Fibroblast of peridontal ligament (primary cell): ENCODE measurements around the gene TCF19.

ENCODE experiments used
- DNase-seq: peaks from one replicate; pipeline ENCODE4 v3.0.0-alpha.2; 2010; ENCODE audit errors: extremely low read depth

The TCF19 gene, protein sequence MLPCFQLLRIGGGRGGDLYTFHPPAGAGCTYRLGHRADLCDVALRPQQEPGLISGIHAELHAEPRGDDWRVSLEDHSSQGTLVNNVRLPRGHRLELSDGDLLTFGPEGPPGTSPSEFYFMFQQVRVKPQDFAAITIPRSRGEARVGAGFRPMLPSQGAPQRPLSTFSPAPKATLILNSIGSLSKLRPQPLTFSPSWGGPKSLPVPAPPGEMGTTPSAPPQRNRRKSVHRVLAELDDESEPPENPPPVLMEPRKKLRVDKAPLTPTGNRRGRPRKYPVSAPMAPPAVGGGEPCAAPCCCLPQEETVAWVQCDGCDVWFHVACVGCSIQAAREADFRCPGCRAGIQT

DNA sequence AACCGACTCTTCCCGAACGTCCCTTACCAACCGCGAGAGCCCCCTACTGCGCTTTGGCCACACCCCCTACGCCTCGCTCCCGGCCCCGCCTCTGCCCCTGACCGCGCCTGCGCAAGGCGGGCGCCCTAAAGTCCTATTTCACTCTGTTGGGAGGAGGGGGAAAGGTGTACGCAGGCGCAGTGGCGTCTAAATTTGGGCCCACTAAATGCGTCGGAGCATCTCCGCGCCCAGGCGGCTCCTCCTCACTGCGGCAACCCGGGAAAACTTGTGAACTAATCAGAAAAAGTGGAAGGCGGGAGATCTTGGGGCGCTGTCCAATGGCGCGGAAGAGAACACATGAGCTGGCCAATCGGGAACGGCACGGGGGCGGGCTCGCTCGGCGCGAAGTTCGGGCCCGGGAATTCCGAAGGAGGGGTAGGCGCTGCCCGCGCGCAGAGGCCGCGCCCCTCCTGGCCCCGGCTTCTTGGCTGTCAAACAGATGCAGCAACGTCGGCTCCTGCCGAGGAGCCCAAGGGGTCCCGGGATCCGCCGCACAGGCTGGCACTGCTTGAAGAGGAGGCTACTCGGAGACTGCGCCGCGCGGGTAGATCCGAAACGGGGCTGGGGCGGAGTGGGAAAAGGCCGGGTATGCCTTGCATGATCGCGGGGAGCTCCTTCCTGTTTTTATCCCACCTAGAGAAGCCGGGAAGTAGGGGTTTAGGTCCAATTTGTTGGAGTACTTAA is at the start of gene TCF19:
Gene TCF19, plus strand, starts transcription at position 450 of the 723 bp plus-strand sequence. CDS start 881 bp downstream, outside the sequence.
- DNase-seq: peak; percentile 99

- no peak for DNase-seq
Observed at GRCh38 chr6:31110825-31111582, 47.4 kb upstream of the TCF19 start.

DNA sequence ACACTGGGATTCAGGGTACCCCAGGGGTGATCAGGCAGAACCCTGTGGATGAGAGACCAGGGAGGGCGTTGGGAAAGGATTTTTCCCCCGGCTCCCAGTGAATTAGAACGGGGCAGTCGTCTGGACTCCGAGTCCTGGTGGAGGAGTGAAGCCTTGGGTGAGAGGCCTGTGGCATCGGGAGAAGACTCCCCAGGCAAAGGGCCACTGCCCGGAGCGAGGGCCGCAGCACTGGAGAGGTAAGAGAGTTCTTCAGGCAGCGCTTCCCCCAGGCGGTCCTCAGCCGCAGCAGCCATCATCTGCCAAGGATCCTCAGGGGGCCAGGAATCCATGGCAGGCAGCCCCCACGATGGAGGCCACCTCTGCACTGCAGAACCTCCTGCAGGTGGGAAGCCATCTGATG is 46.7 kb upstream of the TCF19 start:
- no peak for DNase-seq

DNA sequence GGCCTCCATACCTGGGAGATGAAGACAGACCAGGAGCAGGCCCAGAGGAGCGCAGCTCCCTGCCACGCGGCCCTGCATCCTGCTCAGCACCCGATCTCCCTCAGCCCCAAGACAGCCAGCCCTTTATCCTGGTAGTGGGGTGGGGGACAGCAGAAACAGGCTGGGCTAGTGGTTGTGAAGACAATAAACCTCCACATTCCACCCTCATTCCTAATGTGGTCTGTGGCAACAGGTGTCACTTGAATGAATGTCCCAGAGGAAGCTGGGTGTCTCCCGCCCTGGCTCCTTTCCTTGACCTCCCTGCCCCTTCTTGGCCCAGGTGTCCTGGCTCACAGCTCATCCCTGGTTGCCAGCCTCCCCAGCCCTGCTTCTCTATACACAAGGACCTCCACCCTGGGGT is 45.9 kb upstream of the TCF19 start, which contains the start of gene C6orf15:
Gene C6orf15, minus strand, starts transcription at position 98 of the 400 bp plus-strand sequence. Its CDS starts 20 bp downstream, at position 78.
- DNase-seq: no peak

GRCh38 chr6:31113861-31114540 is 44.4 kb upstream of the TCF19 start:
- peak; percentile 94 for DNase-seq

GRCh38 chr6:31114541-31114878 is 43.9 kb upstream of the TCF19 start, which contains the start of gene PSORS1C1:
TSS of gene PSORS1C1 (plus strand) at chr6:31114800. CDS start at chr6:31129633, 14,833 bp downstream.
- DNase-seq: peak; percentile 95

DNA sequence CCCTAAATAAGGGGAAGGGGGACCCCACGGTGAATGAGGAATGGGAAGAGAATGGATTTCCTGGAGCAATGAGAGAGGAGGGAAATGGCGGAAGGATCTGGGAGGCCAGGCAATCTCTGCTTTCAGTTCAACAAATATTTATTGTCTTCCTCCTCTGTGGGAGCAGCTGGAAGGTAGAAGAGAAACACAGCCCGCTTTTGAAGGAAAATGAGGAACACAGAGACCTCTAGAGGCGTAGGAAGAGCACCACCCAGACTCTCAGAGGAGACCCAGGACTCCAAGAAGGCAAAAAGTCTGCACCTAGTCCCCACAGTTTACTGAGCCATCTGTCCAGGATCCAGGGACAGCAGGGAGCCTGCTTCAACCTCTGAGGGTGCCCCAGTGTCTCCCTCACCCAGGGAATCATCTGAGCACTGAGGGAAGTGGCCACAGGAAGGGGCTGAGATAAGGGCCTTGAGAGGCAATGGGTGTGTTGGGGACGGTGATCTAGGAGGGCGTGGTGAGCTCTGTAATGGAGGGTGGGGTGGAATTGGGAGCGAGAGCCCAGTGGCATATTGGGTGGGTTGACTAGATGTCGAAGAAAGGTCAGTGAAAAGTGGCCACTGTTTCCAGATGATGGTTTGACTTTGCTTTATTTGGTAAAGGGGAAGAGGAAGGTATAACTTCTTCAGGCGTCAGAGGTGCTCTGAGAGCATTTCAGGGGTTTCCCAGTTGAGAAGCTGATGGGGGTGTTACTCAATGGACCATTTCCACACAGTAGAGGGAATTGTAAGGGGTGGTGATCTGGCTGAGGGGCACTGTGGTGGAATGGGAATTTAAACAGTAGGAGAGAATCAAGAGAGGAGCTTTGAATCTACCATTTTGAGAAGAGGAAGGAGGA is 43.2 kb upstream of the TCF19 start:
- DNase-seq: peak; percentile 31

GRCh38 chr6:31115941-31116560 is 42.3 kb upstream of the TCF19 start:
- no peak for DNase-seq

DNA sequence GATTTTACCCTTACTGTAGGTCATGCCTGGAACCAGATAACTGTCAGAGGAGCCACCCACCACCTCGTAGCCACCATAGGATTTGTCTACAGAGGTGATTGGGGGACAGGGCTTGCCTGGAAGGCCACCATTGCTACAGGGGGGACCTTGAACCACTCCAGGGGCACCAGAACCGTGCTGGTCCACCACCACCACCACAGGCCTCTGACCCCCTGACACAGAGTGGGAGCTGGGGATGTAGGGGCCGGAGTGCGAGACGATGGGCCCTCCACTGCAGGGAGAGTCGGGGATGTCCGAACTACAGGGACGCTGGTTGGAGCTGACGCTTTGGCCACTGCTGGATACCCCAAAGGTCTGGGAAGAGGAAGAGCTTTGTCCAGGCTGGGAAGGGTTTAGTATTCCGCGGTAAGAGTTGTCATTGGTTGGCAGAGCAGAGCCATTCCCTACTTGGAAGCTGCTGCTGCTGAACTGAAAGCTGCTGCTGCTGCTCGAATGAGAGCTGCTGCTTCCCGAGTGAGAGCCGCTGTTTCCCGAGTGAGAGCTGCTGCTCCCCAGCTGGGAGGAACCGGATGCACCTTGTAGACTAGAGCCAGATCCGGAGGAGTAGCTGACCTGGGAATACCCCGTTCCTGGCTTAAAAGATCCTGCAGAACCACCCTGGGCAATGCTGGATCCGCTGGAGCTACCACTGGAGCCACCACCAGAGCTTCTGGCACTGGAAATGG is 41.6 kb upstream of the TCF19 start:
- DNase-seq: peak; percentile 31

DNA sequence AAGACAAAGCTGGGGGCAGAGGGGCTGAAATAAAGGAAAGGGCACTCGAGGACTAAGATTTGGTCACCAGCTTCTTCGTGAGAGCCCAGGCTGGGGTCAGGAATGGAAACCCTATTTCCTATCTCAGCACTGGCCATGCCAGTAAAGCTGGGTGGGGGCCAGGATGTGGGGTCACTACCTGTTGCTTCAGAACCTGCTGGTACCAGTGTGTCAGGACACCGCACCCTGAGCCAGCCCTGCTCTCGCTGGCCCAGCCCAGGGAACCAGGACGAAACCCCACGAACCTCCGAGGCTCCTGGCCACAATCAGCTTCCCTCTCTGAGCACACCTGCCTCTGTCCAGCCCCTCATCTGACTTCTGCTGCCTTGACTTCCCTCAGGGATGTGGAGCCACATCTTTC is 40.2 kb upstream of the TCF19 start:
- no peak for DNase-seq

DNA sequence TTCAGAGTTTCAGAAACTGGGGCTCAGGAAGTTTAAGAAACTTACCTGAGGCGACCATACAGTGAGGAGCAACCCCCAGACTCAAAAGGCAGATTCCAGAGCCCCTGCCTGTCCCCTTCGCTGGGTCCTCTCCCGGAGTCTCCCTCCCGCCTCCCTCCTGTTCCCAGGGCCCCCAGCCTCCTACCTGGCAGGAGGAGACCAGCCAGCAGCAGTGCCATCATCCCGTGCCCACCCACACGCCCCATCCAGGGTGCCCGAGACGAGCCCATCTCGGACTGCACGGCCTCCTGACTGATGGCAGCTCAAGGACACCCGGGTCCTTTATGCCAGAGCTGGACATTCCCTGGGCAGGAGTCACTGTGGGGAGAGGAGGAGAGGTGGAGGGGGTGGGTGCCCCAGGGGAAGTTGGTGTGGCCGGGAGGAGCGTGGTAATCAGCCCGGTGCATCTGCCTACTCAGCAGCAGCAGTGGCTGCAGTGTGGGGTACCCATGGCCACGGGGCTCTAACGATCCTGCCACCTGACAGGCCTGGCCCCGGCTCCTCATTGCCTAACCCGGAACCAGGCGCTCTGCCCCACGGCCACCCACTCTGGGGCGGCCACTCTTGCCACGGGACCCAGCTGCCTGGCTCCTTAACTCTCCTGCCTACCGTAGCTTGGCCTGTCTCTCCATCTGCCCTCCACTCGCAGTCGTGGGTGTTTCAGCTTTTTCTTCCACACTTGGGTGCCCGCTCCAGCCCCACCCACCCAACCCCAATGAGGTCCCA is 38.1 kb upstream of the TCF19 start, which contains the start of gene CDSN:
Gene CDSN, minus strand, starts transcription at position 296 of the 765 bp plus-strand sequence. Its CDS starts 27 bp downstream, at position 269.
- DNase-seq: no peak

DNA sequence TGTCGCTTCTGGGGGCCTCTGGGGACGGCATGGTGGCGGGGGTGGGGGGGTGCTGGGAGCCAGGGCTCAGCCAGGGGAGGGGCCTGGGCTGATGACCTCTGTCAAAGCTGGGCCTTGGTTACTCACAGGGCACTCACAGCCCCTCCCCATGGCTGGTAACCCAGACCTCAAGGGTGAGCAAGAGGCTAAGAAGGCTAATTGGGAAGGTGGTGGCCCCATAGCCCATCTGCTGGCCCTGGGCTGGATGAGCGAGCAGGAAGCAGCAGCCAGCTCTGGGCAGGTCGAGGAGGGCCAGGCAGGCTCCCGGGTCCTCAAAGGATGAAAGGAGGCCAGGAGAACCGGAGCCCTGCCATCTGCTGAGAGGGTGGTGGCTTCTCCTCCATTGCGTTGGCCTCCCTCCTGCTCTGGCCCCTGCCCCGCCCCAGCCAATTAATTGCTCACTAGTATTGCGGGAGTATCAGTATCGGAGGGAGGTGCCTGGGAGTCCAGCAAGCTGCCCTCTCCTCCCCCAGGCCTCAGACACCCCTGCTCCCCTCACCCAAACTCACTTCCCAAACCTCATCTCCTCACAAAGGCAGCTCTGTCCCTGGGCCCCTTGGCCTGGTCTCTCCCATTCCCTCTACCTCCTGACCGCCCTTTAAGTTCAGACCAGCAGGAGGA is 37.1 kb upstream of the TCF19 start:
- DNase-seq: no peak

DNA sequence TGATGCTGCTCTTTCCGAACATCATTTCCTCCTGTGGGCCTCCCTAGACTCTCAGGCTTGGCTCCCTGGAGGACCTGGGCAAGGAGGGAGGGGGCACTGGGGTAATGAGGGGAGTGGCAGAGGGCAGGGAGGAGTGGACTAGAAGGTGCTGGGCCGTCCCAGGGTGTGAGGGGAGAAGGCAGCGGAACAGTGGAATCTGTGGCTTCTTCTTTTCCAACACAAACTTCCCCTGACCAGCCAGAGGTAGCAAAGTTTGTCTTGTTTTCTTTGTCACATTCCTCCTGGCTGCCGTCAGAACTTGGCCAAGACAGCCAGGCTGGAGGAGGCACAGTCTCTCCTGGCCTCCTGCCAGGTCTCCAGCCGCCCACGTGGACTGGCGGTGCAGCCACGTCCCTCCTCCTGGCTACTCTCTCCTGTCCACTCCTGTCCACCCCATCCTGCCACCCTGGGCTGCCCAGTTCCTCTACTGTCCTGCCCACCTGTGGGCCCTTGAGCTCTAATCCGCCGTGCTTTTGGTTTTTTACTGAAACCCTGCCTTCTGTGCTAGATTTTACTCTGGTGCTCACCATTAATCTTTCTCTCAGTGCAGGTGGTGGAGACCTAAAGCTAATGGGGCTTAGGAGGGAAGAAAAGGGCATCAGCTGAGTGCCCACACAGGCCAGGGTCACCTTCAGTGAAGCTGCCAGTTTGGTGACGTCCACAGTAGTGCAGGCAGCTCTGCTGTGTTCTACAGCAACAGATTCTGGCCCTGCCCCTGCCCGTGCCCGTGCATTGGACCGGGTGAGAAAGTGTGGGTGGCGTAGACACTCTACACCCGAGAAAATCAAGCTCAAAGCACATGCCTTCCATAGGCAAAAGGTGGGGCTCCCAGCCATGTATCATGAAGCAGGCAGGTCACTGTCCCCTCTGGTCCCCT is 35.3 kb upstream of the TCF19 start:
- DNase-seq: peak; percentile 76

GRCh38 chr6:31125162-31125561 is 33.2 kb upstream of the TCF19 start:
- DNase-seq: no peak

DNA sequence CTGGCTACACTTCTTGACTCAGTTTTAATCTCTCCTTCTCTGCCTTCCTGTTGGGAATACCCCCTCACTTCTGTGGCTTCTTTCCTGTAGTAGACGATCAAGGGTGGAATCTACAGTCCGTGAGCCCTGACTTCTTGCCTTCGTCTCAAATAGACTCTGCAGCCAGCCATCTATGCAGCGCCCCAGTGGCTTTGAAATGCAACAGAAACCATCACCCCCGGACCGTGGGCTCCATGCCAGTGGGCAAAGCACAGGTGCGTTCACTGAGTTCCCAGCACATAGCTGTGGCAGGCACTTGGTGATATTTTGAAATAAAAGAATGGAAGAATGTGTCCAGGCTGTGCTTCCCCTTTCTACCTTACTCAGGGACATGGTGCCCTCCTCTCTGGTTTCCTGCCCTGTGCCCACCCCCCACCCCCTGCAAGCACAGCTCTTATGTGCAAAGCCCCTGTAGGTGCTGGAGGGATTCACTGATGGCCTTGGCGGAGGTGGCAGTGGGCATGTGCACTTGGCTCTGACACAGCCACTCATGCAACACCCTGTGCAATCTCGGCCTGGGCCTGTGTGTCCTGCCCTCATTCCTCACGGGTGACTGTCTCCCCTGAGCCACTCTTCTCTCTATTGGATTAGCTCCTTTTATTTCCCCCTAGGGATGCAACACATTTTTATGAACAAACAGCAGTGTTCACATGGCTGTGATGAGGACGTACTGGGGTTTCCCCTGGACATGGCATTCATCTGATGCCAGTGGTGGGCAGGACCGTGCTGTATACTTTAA is 32.6 kb upstream of the TCF19 start:
- peak; percentile 9 for DNase-seq
